T follicular helper cell (primary cell): ENCODE data around the gene TMEM175.
"Not testable (repeated sequence)": the region's sequence is repeated elsewhere in the genome, so short reads cannot be mapped to it uniquely, and the experiment has no call there.

Experiments
- DNase-seq: peaks from one replicate; pipeline ENCODE4 v3.0.0-alpha.2; 2020; ENCODE audit warnings: low read depth

The TMEM175 gene

GRCh38 chr4:970854-971520 lies 38.7 kb downstream of the TMEM175 start:
- no peak for DNase-seq

GRCh38 chr4:971666-972500 lies 39.6 kb downstream of the TMEM175 start:
- DNase-seq: no peak

- peak; percentile 44 for DNase-seq
These were observed 40.6 kb downstream of the TMEM175 start for GRCh38 chr4:972651-973424.

GRCh38 chr4:973431-974397 lies 41.5 kb downstream of the TMEM175 start, which contains the start of gene DGKQ:
TSS of gene DGKQ (minus strand) at chr4:973569. CDS start at chr4:973482, 87 bp downstream.
- peak; percentile 84 for DNase-seq

GRCh38 chr4:974668-975067 lies 42.4 kb downstream of the TMEM175 start:
- DNase-seq: no peak

- DNase-seq: not testable (repeated sequence)
These were observed 43.8 kb downstream of the TMEM175 start for GRCh38 chr4:976016-976415.

GRCh38 chr4:978957-979701 lies 46.9 kb downstream of the TMEM175 start:
- DNase-seq: no peak

GRCh38 chr4:982291-982690 lies 50.0 kb downstream of the TMEM175 start:
- no peak for DNase-seq

- DNase-seq: no peak
These were observed 50.6 kb downstream of the TMEM175 start for GRCh38 chr4:982814-983213.

- no peak for DNase-seq
These were observed 52.2 kb downstream of the TMEM175 start for GRCh38 chr4:984336-985054.

- peak; percentile 56 for DNase-seq
These were observed 53.0 kb downstream of the TMEM175 start for GRCh38 chr4:985123-985830.

GRCh38 chr4:986428-986878 lies 54.2 kb downstream of the TMEM175 start:
- DNase-seq: no peak

- DNase-seq: peak; percentile 79
These were observed 54.8 kb downstream of the TMEM175 start, which contains the start of gene IDUA for GRCh38 chr4:986879-987623. TSS of gene IDUA (plus strand) at chr4:987044. CDS start at chr4:987085, 41 bp downstream.

- DNase-seq: no peak
These were observed 55.6 kb downstream of the TMEM175 start for GRCh38 chr4:987624-988513.

GRCh38 chr4:988726-989721 lies 56.8 kb downstream of the TMEM175 start:
- no peak for DNase-seq
